Stimulated activated naive CD4-positive, alpha-beta T cell (primary cell): ENCODE results near the gene SMCO4.
"Not testable (repeated sequence)": the region's sequence is repeated elsewhere in the genome, so short reads cannot be mapped to it uniquely, and the experiment has no call there.

Experiments
- DNase-seq, 6 experiments: peaks; one replicate each; lab custom pipeline; 2025; lab: John Stamatoyannopoulos, UW

Gene SMCO4

GRCh38 chr11:93543292-93543977 lies at the start of gene SMCO4:
Gene SMCO4 (minus strand): TSS chr11:93543391. CDS start chr11:93479189, 64,202 bp downstream.
- peak; percentile 20 to 42 (median 30) for DNase-seq

- no peak for DNase-seq
Measured at GRCh38 chr11:93591247-93591898, 48.2 kb upstream of the SMCO4 start.

- DNase-seq, result no peak
Measured at GRCh38 chr11:93589347-93589746, 46.2 kb upstream of the SMCO4 start.

- DNase-seq, result no peak
Measured at GRCh38 chr11:93587858-93588581, 44.8 kb upstream of the SMCO4 start.

GRCh38 chr11:93587425-93587824 lies 44.2 kb upstream of the SMCO4 start:
- not testable (repeated sequence) for DNase-seq

- DNase-seq, result no peak
Measured at GRCh38 chr11:93585758-93586157, 42.6 kb upstream of the SMCO4 start.

GRCh38 chr11:93583490-93583889 lies 40.3 kb upstream of the SMCO4 start:
- no peak for DNase-seq

- DNase-seq, result no peak
Measured at GRCh38 chr11:93579187-93579751, 36.1 kb upstream of the SMCO4 start.

GRCh38 chr11:93577286-93577685 lies 34.1 kb upstream of the SMCO4 start:
- no peak for DNase-seq

GRCh38 chr11:93576870-93577269 lies 33.7 kb upstream of the SMCO4 start:
- DNase-seq, result not testable (repeated sequence)

- no peak for DNase-seq
Measured at GRCh38 chr11:93574638-93575220, 31.5 kb upstream of the SMCO4 start.

- DNase-seq, result no peak
Measured at GRCh38 chr11:93573184-93573583, 30.0 kb upstream of the SMCO4 start.

GRCh38 chr11:93572621-93573020 lies 29.4 kb upstream of the SMCO4 start:
- no peak for DNase-seq

- DNase-seq, result no peak
Measured at GRCh38 chr11:93572171-93572570, 29.0 kb upstream of the SMCO4 start.

- DNase-seq, result no peak
Measured at GRCh38 chr11:93571612-93572011, 28.4 kb upstream of the SMCO4 start.

GRCh38 chr11:93570759-93571413 lies 27.7 kb upstream of the SMCO4 start:
- DNase-seq, result no peak

- DNase-seq, result no peak
Measured at GRCh38 chr11:93569496-93569895, 26.3 kb upstream of the SMCO4 start.

GRCh38 chr11:93568726-93569125 lies 25.5 kb upstream of the SMCO4 start:
- DNase-seq, result no peak

- DNase-seq, result no peak
Measured at GRCh38 chr11:93567401-93567895, 24.3 kb upstream of the SMCO4 start.

GRCh38 chr11:93564895-93565294 lies 21.7 kb upstream of the SMCO4 start:
- no peak for DNase-seq

- DNase-seq, result no peak
Measured at GRCh38 chr11:93563857-93564256, 20.7 kb upstream of the SMCO4 start.
